Lower leg skin (tissue), 3 donors: Measurements from ENCODE around the gene PFKFB4.

Experiments used
- POLR2A ChIP-seq, 2 donors: fragments of 450-650 bp; IDR thresholded peaks; one replicate each; pipeline ENCODE4 v1.6.1; 2016 to 2017; ENCODE audit warnings: antibody characterized with exemption in 2 of 2, mild to moderate bottlenecking in 1 of 2, moderate library complexity in 1 of 2
- TF ChIP-seq, protein P1 (sequence below), 3 donors: fragments of 450-650 bp; IDR thresholded peaks; one replicate each; pipeline ENCODE4 v1.5.1; 2016; ENCODE audit warnings: antibody characterized with exemption in 3 of 3, mild to moderate bottlenecking in 3 of 3, moderate library complexity in 2 of 3

DNA sequence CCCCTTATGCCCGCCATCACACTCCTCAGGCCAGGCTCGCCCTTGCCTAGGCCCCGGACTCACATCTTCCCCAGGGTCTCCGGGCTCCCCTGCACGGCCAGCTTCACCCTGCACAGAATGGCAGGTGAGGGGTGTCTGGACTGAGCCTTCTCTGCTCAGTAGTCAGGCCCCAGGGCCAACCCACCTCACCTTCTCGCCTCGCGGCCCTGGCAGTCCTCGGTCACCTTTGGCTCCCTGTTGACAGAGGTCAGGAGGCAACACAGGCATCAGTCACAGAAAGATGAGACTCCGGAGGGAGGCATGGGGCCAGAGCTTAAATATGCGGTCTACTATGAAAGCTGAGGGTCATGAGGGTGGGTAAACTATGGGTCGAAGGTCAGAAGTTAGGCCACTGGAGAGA is 15.3 kb upstream of the PFKFB4 start:
- TF ChIP-seq, protein P1, sequence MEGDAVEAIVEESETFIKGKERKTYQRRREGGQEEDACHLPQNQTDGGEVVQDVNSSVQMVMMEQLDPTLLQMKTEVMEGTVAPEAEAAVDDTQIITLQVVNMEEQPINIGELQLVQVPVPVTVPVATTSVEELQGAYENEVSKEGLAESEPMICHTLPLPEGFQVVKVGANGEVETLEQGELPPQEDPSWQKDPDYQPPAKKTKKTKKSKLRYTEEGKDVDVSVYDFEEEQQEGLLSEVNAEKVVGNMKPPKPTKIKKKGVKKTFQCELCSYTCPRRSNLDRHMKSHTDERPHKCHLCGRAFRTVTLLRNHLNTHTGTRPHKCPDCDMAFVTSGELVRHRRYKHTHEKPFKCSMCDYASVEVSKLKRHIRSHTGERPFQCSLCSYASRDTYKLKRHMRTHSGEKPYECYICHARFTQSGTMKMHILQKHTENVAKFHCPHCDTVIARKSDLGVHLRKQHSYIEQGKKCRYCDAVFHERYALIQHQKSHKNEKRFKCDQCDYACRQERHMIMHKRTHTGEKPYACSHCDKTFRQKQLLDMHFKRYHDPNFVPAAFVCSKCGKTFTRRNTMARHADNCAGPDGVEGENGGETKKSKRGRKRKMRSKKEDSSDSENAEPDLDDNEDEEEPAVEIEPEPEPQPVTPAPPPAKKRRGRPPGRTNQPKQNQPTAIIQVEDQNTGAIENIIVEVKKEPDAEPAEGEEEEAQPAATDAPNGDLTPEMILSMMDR (IDR thresholded peaks at IDR 0.05), result no peak
- no peak for TF ChIP-seq POLR2A (IDR thresholded peaks at IDR 0.05)
